ENCODE measurements around the gene STXBP1.
A peak's percentile ranks its signal among the peaks of the same experiment; 100 is the strongest.

Gene STXBP1

DNA sequence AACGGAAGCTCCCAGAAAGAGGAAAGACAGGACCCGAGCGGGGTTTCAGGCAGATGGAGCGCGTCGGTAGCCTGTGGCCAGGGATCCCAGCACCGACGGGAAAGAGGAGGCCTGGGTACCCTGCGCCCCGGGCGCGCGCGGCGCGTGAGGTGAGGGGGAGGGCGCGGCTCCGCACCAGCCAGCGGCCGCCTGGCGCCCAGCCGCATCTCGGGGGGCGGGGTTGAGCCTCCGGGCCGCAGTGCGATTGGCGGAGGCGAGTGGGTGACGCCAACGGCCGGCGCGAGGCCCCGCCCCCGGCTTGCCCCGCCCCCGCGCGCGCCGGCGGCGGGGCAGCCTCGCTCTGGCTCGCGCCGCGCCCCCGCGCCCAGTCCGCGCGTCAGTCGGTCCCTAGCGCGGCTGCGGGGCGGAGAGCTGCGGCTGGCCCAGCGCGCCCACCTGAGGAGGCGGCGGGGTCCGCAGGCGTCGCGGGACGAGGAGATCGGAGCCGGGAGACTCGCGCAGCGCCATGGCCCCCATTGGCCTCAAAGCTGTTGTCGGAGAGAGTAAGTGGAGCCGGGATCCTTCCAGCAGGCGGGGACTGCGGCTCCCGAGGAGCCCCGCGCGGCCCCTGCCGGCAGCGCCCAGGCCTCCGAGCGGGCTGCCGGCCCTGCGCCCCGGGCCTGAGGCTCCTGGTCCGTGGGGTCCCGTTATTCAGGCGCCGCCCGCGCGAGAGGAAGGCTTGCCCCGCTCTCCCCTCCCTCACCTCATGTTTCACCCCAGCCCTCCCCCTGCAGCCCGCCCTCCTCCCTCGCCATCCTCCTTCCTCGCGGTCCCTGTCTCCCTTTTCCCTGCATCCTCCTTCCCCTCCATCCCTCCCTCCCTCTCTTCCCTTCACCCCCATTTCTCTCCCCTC, at the start of gene STXBP1:
Gene STXBP1, plus strand, starts transcription at position 379 of the 892 bp plus-strand sequence. Its CDS starts 127 bp downstream, at position 506.
- DNase-seq (ENCODE audit: low spot score) (peak; percentile 67), FAIRE-seq (no peak)

DNA sequence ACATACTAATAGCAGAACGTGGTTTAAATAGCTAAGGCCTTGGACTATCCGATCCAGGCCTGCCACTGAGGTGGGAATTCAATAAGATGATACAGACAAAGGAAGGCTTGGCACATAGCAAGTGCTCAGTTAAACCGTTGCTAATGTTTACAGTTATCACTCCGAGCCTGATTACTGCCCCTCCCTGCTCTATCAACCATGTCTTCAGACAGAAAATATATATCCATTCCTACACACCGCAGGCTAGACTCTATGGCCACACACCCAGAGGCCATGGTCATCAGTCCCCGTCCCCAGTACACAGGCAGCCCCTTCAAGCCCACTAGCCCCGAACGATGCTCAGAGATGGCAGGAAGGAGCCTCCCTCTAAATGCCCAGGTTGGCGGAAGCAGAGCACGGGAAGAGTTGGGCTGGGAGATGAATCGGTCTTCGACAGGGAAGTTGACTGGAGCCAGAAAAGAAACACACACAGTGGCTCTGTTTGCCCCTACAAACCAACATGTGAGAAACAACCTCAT, 49.7 kb upstream of the STXBP1 start:
- DNase-seq (ENCODE audit: low spot score) (no peak), FAIRE-seq (no peak)

DNA sequence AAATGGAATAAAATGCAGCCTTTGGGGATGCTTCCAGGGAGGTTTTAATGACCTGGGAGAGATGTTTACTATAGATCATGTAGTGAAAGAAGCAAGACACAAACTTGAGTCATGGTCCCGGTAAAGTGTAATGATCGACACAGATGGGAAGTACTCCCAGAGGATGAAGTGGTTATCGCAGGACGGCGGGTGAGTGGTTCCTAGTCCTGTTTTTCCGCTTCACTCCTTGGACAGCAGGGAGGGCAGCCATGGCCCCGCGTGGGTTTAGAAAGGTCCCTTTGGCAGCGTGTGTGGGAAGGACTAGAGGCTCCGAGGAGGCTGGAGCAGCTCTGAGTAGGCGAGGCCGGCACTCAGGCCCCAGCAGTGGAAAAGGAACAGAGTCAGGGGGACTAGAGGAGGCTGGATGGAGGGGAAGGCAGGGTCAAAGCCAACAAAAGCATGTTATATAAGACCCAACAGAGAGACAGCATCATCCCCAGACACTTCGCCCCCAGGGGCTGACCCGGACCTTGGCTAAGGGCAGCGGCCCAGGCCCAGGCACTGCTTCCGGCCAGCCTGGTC, 49.2 kb upstream of the STXBP1 start:
- DNase-seq (ENCODE audit: low spot score) = peak; percentile 68

DNA sequence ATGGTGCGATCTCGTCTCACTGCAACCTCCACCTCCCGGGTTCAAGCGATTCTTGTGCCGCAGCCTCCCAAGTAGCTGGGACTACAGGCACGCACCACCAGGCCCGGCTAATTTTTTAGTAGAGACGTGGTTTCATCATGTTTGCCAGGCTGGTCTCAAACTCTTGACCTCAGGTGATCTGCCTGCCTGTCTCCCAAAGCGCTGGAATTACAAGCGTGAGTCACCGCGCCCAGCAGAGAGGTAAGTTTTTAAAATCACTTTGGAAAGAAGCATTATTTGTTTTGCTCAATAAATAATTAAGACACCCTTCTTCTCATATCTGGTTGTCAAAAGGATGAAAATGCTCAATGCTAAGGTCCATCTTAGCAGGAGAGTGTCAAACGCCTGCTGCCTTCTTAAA, 48.5 kb upstream of the STXBP1 start:
- FAIRE-seq (no peak), DNase-seq (ENCODE audit: low spot score) (no peak)

More for the DNA sequence above, 49.2 kb upstream of the STXBP1 start:
- FAIRE-seq = peak; percentile 75

DNA sequence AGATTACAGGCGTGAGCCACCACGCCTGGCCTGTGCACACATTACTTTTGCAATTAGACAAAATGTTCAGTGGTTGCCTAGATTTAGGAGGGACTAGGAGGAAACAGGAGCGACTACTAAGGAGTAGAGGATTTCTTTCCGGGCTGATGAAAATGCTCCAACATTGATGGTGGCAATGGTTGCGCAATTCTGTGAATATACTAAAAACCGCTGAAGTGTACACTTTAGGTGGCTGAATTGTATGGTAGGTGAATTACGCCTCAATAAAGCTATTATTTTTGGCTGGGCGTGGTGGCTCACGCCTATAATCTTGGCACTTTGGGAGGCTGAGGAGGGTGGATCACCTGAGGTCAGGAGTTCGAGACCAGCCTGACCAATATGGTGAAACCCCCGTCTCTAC, 46.8 kb upstream of the STXBP1 start:
- DNase-seq (ENCODE audit: low spot score) = no peak
- no peak for FAIRE-seq

DNA sequence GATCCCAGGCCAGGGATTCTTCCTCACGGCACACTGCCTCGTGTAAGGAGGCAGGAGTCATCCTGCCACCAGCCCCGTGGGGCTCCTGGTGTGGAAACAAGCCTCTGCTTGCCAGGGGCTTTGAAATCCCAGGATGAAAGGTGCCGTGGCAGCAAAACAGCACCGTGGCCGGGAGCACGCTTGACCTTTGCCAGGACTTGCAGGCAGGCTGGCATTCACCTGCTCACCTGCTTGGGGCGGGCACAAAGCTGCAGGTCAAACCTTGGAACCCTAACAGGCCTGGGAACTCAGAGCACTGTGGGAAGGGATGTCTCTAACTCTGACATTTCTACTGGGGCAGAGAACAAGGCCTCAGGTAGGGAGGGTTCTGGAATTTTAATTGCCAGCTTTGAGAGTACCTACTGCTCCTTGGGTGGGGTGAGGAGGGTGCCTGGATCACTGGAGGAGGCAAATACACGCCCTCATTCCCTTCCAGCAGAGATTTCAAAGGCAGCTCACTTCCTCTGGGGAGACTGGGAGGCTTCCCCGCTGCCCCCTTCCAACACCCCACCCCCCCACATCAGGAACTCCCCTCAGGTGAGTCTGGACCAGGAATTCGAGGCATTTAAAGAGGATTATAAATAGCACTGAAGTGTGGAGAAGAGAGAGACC, 45.6 kb upstream of the STXBP1 start:
- FAIRE-seq (no peak), DNase-seq (ENCODE audit: low spot score) (no peak)

DNA sequence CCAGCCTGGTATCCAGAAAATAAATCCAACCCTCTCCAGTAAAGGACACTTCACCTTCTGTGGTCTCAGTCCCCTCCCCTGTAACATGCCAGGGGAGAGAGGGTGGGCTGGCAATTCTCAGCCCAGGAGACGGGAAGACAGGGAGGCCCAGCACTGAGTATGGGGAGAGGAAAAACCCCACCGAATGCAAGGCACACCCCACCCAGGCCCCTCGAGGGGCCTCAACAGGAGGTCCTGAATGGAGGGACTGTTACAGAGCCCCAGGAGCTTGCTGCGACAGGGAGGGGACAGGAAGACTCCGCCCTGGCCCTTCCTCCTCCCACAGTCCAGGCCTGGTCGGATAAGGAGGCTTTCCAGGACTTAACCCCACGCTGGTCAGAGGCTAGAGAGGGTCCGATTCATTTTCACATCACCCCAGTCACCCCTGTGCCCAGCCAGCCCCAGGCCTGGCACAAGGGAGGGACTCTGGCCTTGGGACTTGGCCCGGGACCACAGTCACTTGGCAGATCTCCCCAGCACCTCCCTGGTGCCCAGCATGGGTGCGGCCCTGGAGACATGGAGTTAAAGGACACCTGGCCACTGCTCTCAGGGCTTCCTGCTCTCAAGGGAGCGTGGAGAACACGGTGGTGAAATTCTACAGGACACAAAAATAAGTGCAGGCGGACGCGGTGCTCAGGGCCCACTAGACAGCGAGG, 44.9 kb upstream of the STXBP1 start:
- FAIRE-seq (no peak), DNase-seq (ENCODE audit: low spot score) (peak; percentile 64)

DNA sequence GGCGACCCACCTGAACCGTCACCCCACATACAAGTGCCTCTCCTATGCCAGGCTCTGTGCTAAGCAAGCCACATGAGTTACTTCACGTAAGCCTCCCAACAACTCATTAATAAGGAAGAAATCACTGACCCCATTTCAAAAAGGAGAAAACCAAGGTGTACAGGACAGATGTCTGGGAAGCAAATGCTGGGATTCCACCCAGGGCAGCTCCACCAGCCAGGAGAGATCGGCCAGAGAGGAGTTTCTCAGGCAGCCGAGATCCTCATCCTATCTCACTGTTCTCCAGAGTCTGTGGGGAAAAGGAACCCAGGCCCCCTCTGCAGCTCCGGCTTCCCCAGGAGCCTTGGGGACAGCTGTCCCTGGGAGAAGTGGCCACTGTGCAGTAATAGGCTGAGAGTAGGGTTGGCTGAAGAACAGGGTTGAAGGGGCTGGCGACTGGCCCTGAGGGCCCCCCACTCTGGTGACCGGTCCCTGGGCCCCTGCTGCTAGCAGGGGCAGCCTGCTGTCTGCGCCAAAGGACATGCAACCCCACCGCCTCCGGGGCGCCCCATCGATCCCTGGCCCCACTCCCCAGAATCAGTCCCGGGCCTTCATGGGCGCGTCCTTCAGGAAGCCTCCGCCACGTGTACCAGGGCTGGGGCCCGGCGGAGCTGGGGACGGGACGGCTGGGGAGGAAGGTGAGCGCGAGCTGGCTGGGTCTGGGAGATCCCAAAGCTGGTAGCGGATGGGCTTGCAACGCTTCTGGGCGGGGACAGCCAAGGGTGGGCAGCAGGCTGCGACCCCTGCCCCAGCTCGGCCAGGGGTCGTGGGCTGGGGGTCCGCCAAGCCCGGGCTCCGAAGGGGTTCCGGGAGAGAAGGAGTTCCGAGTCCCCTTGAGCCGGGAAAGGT, 44.1 kb upstream of the STXBP1 start:
- DNase-seq (ENCODE audit: low spot score) (no peak), FAIRE-seq (no peak)

DNA sequence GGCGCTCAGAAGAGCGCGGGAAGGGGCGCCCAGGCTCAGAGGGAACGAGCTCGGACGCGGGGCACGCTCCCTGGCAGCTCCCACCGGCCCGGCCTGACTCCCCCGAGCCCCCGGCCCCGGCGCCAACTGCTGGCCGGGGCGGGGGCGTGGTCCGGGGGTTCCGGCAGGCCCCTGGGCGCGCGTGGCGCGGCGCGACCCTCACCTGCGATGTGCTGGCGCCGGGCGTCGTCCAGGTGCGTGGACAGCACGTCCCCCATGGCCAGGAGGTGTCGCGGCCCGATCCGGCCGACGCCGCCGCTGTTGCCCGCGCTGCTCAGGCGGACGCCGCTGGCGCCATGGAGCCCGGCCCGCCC, 43.5 kb upstream of the STXBP1 start:
- DNase-seq (ENCODE audit: low spot score) = no peak
- no peak for FAIRE-seq

DNA sequence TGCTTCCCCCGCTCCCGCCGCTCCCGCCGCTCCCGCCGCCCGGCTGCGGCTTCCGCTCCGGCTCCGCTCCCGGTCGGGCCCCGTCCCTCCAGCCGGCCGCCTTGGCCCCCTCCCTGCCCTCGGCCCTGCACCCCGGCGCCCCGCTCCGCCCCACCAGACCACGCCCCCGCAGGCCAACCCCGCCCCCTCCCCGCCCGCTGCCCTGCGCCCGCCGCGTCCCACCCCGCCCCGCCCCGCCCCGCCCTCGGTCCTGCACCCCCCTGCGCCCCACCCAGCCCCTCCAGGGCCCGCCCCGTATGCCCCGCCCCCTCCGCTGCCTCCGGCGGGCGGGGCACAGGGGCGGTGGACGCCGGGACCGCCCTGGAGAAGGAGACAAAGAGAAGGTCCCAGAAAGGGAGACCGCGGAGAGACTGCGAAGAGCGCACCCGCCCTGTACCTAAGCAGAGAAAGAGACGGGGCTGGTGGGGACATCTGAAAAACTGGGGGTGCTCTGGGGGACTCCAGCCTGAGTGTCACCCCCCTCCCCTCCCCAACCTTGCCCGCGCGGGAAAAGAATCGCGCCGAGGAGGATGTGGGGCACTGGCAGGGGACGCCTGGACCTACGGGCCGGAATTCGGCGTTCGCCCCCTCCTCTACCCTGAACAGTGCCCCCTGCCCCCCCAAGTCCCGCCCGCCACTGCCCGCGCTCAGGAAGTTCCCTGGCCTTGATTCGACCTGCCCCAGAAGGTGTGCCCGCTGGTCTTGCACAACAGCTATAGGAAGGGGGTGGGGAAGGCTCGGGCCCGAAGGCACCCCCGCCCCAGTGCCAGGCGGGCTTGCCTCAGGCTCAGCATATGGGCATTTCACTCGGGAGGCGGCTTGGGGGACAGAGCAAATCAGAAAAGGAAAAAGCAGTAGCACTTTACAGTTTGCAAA, 42.8 kb upstream of the STXBP1 start:
- FAIRE-seq (no peak), DNase-seq (ENCODE audit: low spot score) (peak; percentile 59)

DNA sequence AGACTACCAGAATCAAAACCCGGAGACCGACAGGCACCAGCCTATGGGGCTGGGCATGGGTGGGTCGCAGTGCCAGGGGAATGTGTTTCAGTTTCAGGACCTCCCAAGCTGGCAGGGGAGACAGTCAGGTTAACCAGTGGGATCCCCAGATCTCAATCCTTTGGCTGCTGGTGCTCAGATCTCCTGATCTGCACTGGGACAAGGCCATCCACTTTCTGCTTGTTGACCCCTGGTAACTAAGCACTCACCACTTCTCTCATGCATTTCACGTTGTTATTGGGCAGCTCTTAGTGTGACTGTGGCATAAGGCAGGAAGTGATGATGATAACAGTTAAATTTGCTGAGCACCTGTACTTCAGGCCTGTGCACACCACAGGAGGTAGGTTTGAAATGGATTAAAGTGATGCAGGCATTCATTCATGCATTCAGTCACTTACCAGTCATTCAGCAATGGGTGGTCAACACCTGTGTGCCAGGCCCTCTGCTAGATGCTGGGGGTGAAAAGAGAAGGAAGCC, 42.1 kb upstream of the STXBP1 start:
- DNase-seq (ENCODE audit: low spot score) = peak; percentile 95

DNA sequence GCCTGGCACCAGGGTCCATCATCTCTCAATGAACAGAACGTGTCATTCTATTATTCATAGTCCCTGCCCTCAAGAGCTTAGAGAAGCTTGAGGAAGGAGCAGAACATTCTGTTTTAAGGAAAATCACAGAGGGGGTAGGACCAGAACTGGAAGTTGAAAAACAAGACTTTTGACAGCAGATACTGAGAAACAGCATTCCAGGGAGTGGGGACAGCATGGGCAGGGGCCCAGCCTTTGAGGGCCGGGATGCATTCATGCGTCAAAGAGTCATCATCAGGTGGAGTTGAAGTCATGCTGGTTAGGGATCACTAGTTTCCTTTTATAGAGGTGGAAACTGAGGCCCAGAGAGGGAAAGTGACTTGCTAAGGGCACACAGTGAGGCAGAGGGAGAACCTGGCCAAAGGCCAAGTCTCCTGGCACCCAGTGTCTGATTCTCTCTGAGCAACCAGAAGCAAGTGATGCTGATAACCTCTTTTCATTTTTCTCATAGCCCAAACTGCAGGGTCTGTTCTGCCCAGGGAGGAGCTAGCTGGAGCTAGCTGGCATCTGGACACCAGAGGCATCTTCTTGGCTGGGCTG, 41.5 kb upstream of the STXBP1 start:
- DNase-seq (ENCODE audit: low spot score) = peak; percentile 85
- FAIRE-seq = peak; percentile 80

More for the DNA sequence above, 42.1 kb upstream of the STXBP1 start:
- peak; percentile 73 for FAIRE-seq

DNA sequence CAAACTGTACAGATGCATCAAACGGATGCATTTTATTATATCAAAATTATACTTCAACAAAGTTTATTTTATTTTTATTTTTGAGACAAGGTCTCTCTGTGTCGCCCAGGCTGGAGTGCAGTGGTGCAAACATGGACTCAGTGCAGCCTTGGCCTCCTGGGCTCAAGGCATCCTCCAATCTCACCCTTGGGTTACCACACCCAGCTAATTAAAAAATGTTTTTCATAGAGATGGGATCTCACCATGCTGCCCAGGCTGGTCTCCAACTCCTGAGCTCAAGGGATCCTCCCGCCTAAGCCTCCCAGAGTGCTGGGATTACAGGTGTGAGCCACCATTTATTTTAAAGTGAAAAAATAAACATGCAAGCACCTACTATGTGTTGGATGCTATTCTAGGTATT, 40.1 kb upstream of the STXBP1 start:
- DNase-seq (ENCODE audit: low spot score) (no peak), FAIRE-seq (no peak)

DNA sequence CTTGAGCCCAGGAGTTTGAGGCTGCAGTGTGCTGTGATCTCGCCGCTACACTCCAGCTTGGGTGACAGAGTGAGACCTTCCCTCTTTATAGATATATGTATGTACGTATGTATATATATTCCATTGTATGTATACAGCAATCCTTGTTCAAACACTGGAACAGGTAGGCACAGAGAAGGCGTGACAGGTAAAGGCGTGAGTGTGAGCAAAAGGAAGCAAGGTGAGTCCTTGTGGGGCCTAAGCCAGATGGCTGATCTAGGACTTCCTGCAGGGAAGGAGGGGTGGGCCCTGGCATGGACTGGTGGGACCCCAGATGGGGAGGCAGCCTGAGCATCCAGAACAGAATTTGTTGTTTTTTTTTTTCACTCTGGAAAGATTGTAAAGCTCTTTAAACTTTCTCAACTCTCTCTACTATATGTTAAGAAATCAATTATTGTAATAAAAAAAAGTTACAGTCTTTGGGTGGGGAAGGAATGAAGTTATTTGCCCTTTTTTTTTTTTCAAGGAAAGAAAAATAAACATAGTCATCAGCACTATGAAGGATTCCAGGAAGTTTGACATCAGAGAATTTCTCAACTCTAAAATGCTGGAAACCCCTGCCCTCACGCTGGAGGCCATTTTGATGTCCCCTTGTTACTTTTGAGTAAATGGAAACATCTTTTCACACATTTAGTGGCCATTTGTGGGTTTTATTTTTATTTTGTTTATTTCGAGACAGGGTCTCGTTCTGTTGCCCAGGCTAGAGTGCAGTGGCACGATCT, 38.9 kb upstream of the STXBP1 start:
- no peak for DNase-seq (ENCODE audit: low spot score)

DNA sequence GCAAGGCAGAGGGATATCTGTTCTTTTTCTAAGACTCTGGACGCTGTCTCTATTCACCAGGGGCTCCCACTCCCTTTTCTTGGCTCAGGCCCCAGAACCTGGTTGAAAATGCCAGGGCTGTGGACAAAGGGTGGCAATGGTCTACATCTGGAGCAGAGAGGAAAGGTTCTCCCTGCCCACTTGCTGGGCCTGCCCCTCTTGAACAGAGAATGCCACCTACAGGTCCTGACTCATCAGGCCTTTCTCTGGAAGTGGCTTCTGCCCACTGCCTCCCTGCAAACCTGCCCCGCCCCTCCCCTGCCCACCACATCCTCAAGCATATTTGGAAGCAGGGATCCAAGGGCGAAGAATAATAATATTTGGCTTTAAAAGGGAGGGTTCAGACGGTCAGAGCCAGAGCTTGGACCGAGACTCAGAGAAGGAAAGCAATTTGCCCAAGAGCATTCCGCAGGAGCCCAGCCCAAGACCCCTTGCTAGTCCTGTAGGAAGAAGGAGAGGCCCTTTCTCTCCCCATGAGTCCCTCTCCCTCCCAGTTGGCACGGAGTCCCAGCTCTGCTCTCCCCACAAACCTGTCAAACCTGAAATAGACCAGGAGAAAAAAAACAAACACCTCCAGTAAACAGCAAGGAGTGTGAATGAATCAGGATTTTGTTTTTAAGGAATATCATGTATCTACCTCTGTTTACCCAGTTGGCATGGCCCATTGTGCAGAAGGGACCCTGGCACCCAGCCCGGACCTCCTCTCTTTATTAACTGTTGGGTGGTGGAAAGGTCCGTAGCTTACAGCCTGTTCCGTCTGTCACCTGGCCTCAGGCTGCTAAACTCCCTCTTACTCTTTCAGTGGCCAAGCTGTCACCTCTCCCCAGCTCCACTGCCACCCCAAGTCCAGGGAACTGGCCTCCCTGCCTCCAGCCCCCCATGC, 37.7 kb upstream of the STXBP1 start:
- peak; percentile 84 for FAIRE-seq
- peak; percentile 82 for DNase-seq (ENCODE audit: low spot score)

More for the DNA sequence above, 38.9 kb upstream of the STXBP1 start:
- no peak for FAIRE-seq

DNA sequence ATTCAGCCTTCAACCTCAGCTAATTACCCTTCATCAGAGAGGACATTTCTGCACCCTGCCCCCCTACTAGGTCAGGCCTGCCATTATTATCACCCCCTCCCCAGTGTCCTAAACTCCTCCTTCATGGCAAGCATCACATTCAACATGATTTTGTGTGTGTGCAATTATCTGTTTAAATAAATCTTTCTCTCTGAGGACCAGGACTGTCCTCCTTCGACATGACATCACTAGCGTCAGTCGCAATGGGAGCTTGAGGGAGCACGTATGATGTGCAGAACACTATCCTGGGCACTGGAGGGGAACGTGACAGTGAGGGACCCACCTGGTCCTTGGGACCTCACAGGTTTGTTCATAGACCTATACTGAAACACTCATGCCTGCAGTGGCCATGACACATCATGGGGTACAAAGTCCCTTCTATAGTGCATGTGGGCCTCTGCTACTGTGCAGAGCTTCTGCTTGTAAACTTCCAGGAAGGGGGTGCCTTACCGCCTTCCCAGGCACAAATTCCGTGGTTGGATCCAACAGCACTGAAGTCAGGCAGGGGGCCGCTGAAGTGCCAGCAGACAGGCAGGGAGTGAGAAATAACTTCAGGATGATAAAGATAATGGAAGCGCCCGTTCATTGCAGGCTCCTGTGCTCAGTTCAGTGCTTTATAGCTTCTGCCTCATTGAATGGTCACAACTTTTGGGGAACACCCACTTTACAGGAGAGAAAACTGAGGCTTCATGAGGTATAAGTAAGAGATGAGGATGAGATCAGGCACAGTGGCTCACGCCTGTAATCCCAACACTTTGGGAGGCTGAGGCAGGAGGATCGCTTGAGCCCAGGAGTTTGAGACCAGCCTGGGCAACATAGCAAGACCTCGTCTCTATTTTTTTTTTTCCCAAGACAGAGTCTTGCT, 36.0 kb upstream of the STXBP1 start:
- FAIRE-seq (no peak), DNase-seq (ENCODE audit: low spot score) (peak; percentile 49)
